Activated CD8-positive, alpha-beta memory T cell treated with anti-CD3 and anti-CD28 coated beads, Interleukin-2, amount 50 U/mL, for 24 hours (primary cell): Measurements from ENCODE around the gene GPX8.
A peak's percentile ranks its signal among the peaks of the same experiment; 100 is the strongest.

Experiments
- DNase-seq: peaks from one replicate; pipeline ENCODE4 v3.0.0-alpha.2; 2020; ENCODE audit errors: extremely low read depth

The GPX8 gene, protein sequence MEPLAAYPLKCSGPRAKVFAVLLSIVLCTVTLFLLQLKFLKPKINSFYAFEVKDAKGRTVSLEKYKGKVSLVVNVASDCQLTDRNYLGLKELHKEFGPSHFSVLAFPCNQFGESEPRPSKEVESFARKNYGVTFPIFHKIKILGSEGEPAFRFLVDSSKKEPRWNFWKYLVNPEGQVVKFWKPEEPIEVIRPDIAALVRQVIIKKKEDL

DNA sequence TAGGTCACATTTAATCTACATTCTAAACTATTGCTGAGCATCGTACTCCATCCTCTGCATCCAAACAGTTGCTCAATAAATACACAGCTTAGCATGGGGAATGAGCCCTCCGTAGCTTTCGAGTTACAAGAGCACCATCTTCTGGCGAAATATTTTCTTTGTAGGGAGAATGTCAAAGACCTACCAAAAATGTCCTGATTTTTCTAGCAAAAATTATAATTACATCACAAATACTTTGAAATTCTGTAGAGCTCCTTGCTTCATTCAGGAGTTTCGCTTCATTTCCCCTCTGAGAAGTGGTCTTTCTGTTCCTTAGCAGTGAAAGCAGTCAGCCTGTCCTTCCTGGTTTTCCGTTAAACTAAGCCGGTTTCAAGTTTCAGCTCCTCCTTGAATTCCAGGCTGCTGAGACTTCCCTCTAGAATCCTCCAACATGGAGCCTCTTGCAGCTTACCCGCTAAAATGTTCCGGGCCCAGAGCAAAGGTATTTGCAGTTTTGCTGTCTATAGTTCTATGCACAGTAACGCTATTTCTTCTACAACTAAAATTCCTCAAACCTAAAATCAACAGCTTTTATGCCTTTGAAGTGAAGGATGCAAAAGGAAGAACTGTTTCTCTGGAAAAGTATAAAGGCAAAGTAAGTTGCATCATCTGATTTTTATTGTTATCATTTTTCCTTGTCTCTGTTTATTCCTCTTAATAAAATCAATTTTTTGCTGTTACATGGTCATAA is at the start of gene GPX8:
GPX8 (plus strand) TSS at position 409 of the 730 bp plus-strand sequence; CDS start at position 431, 22 bp downstream.
- no peak for DNase-seq

DNA sequence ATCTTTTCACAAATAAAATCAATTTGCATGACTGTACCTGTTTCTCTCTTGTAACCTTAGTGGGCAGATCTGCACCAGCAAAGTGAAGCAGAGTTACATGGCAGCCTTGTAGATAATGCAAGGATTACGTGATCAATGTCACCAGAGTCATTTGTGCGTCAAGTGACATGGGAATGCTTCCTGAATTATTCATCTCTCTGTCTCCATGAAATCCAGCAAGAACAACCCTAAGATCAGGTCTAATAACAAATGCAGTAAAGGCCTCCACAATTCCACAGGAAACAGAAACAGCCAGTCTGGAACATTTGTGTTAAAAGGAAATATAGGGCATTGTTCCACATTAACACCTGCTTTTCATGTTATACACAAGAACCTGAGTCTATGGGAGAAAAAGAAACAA is 49.8 kb upstream of the GPX8 start:
- DNase-seq, result no peak

DNA sequence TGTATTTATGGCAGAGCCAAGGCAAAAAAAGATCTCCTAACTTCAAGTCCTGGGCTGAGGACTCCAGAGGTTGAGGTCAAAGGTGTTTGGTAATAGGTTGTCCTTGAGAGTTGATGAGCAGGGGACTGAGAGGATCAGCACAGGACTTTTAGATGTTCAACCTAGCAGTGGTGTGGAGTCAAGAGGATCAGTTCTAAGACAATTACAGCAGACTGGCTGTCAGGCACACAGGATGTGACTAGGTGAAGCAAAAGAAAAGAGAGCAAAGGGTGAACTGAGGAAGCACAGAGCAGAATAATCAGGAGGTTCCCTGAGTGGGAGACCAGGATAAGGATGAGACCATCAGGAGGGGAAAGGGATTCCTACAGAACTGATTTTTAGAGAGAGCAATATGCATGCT is 46.6 kb upstream of the GPX8 start:
- no peak for DNase-seq

DNA sequence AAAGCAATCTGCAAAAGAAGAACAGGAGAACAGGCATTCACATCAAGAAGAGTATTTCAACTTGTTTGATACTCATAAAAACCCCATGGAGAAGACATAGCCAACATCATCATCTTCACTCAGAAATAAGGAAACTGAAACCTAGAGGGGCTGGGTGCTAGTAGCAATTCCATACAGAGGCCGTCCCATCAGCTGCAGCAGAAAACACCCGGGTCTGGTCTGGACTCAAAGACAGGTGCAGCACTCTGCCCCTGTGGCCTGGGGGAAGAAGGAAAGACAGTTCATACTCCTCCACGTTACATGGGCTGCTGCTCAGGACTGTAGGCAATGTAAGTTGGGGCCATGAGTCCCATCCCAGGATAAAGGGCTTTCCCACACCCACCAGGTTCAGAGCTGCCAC is 45.9 kb upstream of the GPX8 start:
- no peak for DNase-seq

DNA sequence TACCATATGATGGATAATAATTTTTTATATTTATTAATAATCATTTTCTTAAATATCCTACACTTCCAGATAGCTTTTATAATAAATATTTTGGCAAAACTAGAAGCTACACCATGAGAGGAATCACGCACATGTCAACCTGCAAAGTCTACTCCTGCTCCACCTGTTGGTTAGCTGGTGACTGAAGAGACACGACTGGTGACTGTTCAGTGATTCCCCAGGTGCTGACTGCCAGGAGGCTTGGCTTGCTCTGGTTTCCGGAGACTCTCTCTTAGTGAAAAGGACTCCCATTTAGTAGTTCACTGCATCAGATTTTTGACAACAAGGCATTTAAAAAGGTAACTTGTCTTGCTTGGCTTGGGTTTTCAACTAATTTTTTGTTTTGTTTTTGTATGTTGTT is 36.6 kb upstream of the GPX8 start:
- DNase-seq, result no peak

DNA sequence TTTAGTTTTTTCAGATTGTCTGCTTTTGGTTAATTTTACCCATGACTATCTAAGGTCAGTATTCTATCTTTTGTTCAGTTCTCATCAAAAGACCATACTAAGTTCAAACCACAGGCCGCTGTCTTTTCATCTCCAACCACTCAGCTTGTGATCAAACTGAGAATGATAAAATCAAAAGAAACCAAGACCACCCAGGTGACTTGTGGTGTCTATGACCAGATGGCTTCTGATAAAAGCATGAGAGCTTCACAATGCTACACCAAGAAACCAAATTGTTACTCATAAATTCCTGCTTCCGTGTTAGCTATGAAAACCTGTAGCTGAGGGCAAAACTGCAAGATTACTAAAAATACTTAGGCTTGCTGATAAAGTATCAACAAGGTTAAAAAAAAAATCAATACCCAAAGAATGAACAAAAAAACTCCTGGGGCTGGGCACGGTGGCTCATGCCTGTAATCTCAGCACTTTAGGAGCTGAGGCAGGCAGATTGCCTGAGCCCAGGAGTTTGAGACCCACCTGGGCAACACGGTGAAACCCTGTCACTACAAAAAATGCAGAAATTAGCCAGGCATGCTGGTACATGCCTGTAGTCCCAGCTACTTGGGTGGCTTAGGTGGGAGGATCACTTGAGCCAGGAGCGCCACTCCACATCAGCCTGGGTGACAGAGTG is 25.8 kb upstream of the GPX8 start:
- no peak for DNase-seq

DNA sequence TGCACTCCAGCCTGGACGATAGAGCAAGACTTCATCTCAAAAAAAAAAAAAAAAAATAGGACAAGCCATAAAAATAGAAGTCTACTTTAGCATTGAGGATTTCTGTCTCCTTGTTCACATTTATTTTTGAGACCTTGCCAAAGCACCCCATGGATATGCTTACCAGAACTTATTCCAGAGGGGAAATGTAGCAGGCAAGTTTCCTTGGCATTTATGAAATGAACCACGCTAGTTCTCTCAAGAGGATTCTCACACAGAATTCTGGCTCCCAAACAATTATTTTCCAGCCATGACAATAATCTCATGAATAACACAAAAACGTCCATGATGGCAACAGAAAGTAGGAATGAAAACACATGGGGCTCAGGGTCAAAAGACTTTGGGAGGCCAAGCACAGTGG is 23.4 kb upstream of the GPX8 start:
- DNase-seq, result no peak

DNA sequence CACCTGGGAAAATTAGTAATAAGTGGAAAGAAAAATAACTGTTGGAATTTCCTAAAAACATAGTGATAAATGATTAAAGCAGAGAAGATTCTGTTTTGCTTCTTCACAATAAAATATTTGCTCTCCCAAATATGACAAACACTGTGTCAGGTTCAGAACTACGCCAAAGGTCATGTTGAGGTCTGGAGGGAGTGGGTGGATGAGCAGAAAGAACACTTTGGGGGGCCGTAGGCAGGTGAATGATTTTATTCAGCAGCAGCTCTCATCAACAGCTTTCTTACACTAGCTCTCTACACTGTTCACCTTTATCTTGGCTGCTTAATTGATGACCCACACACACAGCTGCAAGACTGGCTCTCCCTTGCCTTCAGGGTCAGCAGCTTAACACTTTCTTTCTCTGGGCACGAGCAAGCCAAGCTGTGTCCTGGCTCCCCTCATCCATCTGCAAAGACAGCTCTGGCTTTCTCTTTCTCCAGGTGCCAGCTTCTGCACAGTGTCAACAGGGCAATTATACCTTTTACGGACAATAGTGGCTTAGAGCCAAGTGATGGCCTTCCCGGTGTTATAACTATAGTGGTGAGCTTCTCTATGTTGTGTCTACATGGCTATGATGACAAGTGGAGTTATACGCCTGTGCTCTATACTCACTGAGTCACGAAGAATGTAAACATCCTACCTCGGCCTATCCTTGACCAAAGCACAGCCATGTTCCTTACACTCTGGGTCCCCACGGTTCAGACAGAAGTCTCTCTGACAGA is 18.9 kb upstream of the GPX8 start:
- no peak for DNase-seq

DNA sequence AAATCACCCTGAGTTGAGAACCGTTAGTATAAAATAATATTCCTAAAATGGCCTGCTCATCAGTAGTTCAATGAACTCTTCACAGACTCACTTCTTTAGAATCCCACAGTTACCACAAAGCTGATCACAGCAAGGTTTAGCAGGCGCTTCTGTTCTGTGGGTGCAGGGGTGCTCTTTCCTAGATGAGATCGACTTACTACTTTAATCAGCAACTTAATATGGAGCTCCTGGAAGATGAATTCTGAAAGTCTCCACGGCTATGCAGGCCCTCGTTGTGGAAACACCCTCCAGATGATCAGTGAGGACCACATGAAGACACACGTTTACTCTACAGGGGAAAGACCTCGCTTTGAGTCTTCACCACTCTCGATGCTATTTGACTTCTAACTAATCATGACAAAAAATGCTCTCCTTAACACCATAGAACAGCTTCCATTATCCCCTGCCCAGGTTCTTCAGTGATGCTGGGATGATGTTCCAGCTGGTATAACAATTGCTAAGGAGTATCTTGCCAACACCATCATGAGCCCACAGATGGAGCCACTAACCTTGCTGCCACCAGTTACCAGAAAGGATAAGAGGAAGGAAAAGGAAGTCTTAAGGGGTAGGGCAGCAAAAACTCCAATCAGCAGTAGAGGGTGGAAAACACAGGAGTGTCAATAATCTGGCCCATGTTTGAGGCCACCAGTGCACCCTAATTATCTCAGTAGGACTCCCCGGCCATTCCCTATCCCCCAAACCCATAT is 17.9 kb upstream of the GPX8 start:
- DNase-seq, result no peak

DNA sequence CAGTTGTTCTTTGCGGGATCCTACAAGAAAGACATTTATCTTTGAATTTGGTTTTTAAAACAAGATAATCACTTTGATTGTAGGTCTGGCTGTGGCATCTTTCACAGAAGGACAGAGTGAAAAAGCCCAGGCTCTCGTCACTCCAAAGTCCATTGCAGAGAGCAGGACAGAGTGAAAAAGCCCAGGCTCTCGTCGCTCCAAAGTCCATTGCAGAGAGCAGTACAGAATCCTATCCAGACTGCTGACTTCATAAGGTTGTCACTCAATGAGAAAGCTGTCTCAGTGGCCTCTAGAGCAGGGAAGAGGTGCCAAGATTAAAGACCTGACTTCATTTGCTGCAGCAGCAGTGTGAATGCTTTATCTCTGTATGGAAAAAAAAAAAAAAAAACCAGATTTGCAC is 16.3 kb upstream of the GPX8 start:
- no peak for DNase-seq

DNA sequence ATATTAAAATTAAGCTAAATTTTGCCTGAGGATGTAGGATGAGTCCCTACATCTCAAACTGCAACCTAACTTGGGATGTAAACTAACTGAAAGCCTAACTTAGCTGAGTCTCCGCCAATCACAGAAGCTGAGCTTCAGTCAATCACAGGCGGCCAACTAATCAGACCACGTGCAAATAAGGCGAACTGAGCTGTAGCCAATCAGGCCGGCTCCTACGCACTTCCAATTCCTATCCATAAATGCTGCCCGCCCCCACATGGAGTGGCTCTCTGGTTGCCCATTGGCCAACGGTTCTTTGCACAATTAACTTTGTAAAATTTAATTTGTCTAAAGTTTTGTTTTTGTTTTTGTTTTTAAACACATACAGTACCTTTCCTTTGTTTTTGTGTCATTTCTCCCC is 13.9 kb upstream of the GPX8 start:
- no peak for DNase-seq

DNA sequence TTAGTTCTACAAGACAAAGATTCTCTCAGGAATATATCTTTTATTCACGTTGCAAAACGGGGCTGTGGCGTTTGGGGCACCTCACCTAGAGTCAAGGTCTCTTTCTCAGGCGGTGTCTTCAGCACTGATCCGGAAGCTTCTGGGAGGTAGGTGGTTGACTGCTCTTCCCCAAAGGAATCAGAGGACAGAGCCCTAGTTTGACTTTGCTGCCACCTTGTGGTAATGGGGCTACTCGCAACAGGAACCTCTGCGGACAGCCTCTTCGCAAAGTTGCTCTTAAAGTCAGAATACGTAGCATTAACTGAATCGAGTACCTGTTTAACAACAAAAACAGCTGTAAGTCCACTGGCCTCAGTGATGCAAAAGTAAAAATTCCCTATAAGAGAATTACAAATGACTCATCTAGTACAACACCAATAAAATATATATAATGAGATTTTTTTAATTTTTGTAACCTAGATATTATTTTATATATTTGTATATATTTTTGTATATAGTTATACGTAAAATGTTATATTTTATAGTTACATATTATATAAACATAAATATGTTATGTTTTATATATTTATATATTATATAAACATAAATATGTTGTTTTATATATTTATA is 13.3 kb upstream of the GPX8 start:
- DNase-seq, result peak; percentile 51

DNA sequence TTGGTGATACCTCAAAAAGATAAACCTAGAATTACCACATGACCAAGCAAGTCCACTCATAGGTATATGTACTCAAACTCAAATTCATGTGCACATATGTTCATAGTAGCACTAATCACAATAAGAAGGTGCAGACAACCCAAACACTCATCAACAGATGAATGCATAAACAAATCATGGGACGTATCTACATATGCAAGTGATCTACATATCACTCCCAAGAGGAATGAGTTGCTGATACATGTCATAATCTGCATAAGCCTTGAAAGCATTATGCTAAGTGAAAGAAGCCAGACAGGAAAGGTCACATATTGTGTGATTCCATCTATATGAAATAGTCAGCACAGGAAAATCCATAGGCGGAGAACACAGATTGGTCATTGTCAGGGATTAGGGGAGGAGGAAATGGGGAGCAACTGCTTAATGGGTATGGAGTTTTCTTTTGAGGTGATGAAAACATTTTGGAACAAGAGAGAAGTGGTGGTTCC is 10.6 kb upstream of the GPX8 start:
- no peak for DNase-seq

DNA sequence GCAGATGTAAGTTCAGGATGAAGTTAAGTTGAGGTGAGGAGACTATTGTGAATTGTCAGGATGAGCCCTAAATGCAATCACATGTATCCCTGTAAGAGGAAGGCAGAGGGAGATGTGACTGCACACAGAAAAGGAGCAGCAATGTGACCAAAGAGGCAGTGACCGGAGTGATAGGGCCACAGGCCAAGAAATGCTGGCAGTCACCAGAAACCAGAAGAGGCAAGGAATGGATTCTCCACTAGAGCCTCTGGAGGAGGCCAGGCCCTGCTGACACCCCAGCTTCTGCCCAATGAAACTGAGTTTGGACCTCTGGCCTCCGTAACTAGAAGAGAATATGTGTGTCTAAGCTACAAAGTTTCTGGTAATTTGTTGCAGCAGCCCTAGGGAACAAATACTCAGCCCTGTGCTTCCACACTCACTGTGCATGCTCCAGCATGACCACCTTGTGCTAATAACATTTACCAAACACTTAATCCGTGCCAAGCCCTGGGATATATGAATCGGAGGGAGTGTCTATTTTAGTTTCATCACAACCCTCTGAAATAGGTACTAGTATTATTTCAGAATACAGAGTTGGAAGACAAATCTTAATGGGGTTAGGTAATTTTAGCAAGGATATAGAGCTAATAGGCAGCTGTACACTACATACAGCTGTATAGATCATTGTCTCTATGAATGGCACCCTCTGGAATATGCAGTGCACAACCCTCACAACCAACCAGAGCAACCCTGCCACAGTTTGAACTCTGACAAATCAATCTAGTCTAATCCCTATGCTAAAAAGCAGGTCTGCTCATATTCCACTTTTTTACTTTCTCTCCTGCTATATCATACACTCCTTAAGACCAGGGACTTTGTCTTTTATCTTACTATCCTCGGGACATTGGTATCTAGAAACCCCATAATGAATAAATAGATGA is 7.8 kb upstream of the GPX8 start:
- no peak for DNase-seq

DNA sequence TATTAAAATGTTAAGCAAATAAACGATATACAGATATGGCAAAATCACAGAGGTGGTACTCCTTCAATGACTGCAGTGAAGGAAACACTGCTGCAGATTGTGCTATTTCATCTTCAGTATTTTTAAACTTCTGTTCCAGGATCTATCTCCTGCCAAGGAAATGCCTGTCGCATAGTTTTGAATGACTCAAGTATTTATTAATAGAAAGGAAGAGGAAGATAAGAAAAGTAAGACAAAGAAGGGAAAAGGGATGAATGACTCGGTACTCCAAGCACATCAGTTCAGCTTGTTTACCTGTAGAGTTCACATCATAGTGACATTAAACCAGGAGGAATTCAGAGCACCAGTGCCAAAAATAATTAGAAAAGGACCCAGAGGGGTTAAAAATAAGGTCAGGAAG is 5.1 kb upstream of the GPX8 start:
- DNase-seq, result no peak

DNA sequence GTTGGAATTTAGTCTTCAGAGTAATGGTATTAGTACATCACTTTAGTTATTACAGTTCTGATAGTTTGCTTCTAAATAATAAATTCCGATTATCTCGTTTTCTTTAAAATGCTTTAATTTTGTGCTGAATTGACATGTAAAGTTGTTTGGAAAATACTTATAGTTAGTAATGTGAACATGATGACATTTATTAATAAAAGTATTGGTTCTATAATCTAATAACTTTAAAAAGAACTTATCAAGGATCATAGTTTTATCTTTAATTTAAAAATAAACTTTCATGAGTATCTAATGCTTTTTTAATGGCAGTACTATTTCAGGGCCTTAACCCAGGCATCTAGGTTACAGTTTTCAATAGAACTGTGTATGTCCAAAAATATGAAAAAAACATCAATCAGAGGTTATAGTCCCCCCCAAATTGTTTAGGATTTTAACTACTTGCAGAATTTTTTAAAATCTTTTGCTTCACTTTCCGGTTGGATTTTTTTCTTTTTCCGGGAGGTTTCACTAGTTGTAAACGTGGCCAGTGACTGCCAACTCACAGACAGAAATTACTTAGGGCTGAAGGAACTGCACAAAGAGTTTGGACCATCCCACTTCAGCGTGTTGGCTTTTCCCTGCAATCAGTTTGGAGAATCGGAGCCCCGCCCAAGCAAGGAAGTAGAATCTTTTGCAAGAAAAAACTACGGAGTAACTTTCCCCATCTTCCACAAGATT is 680 bp downstream of the GPX8 start:
- DNase-seq, result no peak

DNA sequence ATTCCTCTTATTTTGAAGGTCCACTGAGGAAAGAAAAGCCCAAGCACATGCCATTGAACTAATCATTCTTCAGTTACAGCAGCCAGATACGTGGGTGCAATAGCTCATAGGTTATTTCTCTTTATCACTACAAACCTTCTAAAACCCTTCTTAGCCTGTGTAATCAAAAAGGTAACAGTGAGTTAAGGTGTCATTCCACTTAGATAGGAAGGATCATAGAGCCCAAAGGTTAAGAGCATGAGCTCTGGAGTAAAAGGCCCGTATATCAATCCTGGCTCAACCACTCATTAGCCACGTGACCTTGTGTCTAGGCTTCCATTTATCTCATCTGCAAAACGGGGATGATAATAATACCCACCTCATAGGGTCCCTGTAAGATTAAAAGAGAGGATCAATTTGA is 2.7 kb downstream of the GPX8 start:
- DNase-seq, result no peak

DNA sequence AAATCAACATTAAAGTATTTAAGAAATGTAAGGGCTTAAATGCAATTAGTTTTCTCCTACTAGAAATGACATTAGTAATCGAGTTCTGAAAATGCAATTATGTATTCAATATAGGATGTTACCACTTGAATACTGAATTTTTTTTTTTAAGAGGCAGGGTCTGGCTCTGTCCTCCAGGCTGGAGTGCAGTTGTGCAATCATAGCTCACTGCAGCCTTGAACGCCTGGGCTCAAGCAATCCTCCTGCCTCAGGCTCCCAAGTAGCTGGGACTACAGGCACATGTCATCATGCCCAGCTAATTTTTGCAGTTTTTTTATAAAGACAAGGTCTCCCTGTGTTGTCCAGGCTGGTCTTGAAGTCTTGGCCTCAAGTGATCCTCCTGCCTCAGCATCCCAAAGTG is 11.5 kb downstream of the GPX8 start:
- no peak for DNase-seq
